ENCODE measurements around the gene KIF26B. TPM values are rescaled to one million over a fixed set of nuclear protein-coding genes. Genes with fewer than 3 reads are reported as not detected.

The KIF26B gene
- total and polyA plus RNA-seq, 3 experiments from 2014 or later = 0.11 to 0.16 TPM; not detected in 1

DNA sequence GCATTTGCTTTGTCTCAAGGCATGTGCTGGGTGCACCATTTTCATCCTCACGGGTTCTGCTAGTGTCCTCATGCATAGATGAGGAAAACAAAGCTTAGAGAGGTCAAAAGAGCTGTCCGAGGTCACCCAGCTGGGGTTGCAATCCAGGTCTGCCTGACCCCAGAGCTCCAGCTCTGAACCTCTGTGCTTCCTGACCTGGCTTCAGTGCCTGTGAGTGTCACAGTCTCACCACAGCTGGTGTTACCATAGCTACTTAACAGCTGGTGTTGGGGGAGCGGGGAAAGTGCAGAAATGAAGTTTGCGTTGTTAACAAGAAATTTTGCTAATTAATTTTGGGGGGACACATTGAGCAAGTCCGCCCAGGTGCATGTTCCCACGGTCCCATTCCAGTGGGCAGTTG, 328.5 kb downstream of the KIF26B start:
- POLR2A ChIA-PET = no interaction called here
- peaks cover 0 to 8% of the 10 kb centered on the region in 2 donors for H3K27me3 Mint-ChIP-seq
- no peak overlapping the region for H3K27ac Mint-ChIP-seq

DNA sequence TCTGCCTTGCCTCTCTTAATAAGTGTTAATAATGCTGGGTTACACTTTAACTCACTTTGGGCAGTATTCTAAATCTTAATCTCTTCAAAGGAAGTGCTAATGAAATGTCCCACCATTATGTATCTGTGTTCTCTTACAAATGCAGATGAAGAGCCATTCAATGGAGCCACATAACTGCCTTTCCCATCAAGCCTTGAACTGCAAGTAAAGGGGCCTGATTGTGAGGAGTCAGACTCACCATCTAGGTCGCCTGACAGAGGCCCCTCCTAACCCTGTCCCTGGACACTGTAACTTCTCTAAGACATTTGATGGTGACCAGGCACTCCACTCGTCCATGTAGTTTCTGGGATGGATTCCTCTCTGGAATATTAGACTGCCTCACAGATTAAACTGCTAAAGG, 329.4 kb downstream of the KIF26B start:
- Histone ChIP-seq H3K9me3 (ENCODE audit: low read length) (no peaks in the 10 kb centered on the region), H3K4me1 (ENCODE audit: insufficient read depth, low read length) (no peaks in the 10 kb centered on the region), H3K36me3 (ENCODE audit: insufficient read depth, low read length) (no peaks in the 10 kb centered on the region), H3K27ac (ENCODE audit: low read depth, low read length) (no peak overlapping the region), H3K27me3 (ENCODE audit: insufficient read depth, low read length, poor library complexity, severe bottlenecking) (no peaks in the 10 kb centered on the region), H3K4me3 (ENCODE audit: low read length) (no peak overlapping the region)
- POLR2A ChIA-PET = no interaction called here
- H3K27me3 Mint-ChIP-seq = peaks cover 0 to 8% of the 10 kb centered on the region in 2 donors
- CTCF ChIA-PET = no interaction called here
- no peak overlapping the region for H3K4me3 Mint-ChIP-seq
- H3K36me3 Mint-ChIP-seq = no peaks in the 10 kb centered on the region
- no peak overlapping the region for H3K27ac Mint-ChIP-seq
- no peak for DNase-seq
- peaks cover 0 to 4% (median 0%) of the 10 kb centered on the region in 5 donors for H3K9me3 Mint-ChIP-seq
- H3K4me1 Mint-ChIP-seq = no peaks in the 10 kb centered on the region

More for the DNA sequence above, 328.5 kb downstream of the KIF26B start:
- DNase-seq = no peak
- Histone ChIP-seq H3K27me3 (ENCODE audit: insufficient read depth, low read length, poor library complexity, severe bottlenecking) (no peaks in the 10 kb centered on the region), H3K9me3 (ENCODE audit: low read length) (no peaks in the 10 kb centered on the region), H3K4me1 (ENCODE audit: insufficient read depth, low read length) (no peaks in the 10 kb centered on the region), H3K27ac (ENCODE audit: low read depth, low read length) (no peak overlapping the region), H3K36me3 (ENCODE audit: insufficient read depth, low read length) (no peaks in the 10 kb centered on the region), H3K4me3 (ENCODE audit: low read length) (no peak overlapping the region)
- CTCF ChIA-PET = no interaction called here
- Mint-ChIP-seq H3K4me3 (no peak overlapping the region), H3K36me3 (no peaks in the 10 kb centered on the region), H3K4me1 (no peaks in the 10 kb centered on the region), H3K9me3 (peaks cover 0 to 4% (median 0%) of the 10 kb centered on the region in 5 donors)

DNA sequence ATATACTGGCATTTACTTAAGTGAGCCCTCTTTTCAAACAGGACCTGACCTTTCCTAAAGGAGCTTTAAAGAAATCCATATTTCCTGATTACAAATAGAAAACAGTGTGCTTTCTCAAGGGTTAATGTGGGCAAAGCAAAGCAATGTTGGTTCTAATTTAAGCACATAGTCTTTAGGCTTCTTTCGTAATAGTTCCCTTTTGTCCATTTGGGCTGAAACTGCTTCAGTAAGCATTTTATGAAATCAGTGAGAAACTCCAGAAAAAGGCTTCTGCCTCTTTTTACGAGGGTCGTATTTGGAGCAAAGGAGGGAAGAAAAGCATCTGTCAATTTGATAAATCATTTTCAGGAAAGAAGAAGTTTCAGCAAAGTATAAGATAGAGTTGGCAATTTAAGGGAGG, 331.2 kb downstream of the KIF26B start:
- Histone ChIP-seq H3K4me1 (ENCODE audit: insufficient read depth, low read length) (no peaks in the 10 kb centered on the region), H3K9me3 (ENCODE audit: low read length) (no peaks in the 10 kb centered on the region), H3K27me3 (ENCODE audit: insufficient read depth, low read length, poor library complexity, severe bottlenecking) (no peaks in the 10 kb centered on the region), H3K27ac (ENCODE audit: low read depth, low read length) (no peak overlapping the region), H3K4me3 (ENCODE audit: low read length) (no peak overlapping the region), H3K36me3 (ENCODE audit: insufficient read depth, low read length) (no peaks in the 10 kb centered on the region)
- H3K4me1 Mint-ChIP-seq = no peaks in the 10 kb centered on the region
- H3K4me3 Mint-ChIP-seq = no peak overlapping the region
- ChIA-PET CTCF (no interaction called here), POLR2A (no interaction called here)
- no peak for DNase-seq
- H3K27ac Mint-ChIP-seq = no peak overlapping the region
- H3K9me3 Mint-ChIP-seq = peaks cover 0 to 5% (median 4%) of the 10 kb centered on the region in 5 donors
- H3K27me3 Mint-ChIP-seq = peaks cover 6% of the 10 kb centered on the region in 2 donors
- H3K36me3 Mint-ChIP-seq = no peaks in the 10 kb centered on the region

DNA sequence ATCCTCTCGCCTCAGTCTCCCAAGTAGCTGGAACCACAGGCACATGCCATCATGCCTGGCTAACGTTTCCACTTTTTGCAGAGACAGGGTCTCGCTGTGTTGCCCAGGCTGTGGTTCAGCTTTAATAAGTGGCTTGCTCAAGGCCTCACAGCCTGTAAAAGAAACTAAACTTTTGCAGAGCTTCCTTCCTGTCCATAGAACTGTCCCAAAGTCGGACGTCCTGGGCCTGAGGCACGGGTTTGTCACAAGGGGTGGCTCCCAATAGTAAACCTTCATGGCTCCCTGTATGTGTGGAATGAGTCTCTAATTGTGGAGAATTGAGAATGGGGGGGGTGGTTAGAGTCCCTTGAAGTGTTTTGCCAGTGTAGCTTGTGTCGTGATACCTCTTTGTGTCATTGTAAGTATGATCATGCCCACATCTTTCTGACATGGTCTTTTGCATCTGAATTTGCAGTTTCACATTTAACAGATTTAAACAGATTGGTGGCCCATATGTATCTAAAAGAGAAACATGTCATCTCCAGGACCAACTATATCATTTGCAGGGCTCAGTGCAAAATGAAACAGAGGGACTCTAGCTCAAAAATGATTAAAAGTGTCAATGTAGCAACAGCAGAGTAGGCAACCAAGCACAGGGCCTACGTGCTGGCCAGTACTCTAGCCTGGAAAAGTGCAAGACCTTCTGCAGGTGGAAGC, 332.1 kb downstream of the KIF26B start:
- Histone ChIP-seq H3K27me3 (ENCODE audit: insufficient read depth, low read length, poor library complexity, severe bottlenecking) (no peaks in the 10 kb centered on the region), H3K4me1 (ENCODE audit: insufficient read depth, low read length) (no peaks in the 10 kb centered on the region), H3K36me3 (ENCODE audit: insufficient read depth, low read length) (no peaks in the 10 kb centered on the region), H3K27ac (ENCODE audit: low read depth, low read length) (no peak overlapping the region), H3K9me3 (ENCODE audit: low read length) (no peaks in the 10 kb centered on the region), H3K4me3 (ENCODE audit: low read length) (no peak overlapping the region)
- Mint-ChIP-seq H3K36me3 (no peaks in the 10 kb centered on the region), H3K27me3 (peaks cover 6 to 7% of the 10 kb centered on the region in 2 donors), H3K27ac (no peak overlapping the region), H3K4me1 (no peaks in the 10 kb centered on the region), H3K4me3 (no peak overlapping the region), H3K9me3 (peaks cover 0 to 7% (median 2%) of the 10 kb centered on the region in 5 donors)
- POLR2A ChIA-PET = no interaction called here
- CTCF ChIA-PET = no interaction called here
- no peak for DNase-seq

DNA sequence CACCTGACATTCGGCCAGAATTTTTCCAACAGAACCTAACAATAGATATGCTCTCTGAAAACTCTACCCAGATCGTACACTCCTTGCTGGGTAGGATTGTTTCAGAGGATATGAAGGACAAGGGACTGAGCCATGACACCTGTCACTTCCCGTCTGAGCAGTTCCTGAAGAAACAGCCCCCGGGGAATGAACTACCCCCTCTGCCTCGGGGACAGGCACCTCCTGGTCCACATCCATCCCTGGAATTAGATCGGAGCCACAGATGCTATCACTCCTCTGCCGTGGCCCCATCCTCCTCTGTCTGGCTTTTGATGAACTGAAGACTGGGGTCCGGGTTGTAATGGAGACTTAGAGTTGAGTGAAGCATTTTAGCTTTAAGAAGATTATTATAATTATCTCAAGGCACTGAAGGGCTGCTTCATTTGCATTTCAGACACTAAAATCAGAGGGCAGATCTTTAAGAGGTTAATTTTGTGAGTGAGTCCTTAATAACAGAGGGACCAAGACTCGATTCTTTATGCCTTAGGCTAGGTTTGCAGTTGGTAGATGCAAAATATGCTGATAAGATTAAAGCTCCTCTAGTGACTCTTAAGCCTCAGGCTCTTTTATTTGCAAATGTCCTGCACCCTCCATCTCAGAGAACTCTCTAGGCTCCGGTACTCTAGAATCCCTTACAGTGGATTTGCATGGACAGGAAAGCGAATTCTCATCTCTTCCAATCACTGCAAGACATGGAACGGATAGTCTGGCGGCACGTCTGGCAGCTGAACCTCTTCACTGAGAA, 333.8 kb downstream of the KIF26B start:
- no peaks in the 10 kb centered on the region for H3K36me3 Mint-ChIP-seq
- Histone ChIP-seq H3K36me3 (ENCODE audit: insufficient read depth, low read length) (no peaks in the 10 kb centered on the region), H3K27ac (ENCODE audit: low read depth, low read length) (no peak overlapping the region), H3K4me3 (ENCODE audit: low read length) (no peak overlapping the region), H3K27me3 (ENCODE audit: insufficient read depth, low read length, poor library complexity, severe bottlenecking) (no peaks in the 10 kb centered on the region), H3K9me3 (ENCODE audit: low read length) (no peaks in the 10 kb centered on the region), H3K4me1 (ENCODE audit: insufficient read depth, low read length) (no peaks in the 10 kb centered on the region)
- no peak for DNase-seq
- no peak overlapping the region for H3K4me3 Mint-ChIP-seq
- H3K4me1 Mint-ChIP-seq = no peaks in the 10 kb centered on the region
- H3K9me3 Mint-ChIP-seq = peaks cover 0 to 7% (median 4%) of the 10 kb centered on the region in 5 donors
- H3K27me3 Mint-ChIP-seq = peaks cover 5 to 10% of the 10 kb centered on the region in 2 donors
- H3K27ac Mint-ChIP-seq = no peak overlapping the region
- CTCF ChIA-PET = no interaction called here
- POLR2A ChIA-PET = no interaction called here

DNA sequence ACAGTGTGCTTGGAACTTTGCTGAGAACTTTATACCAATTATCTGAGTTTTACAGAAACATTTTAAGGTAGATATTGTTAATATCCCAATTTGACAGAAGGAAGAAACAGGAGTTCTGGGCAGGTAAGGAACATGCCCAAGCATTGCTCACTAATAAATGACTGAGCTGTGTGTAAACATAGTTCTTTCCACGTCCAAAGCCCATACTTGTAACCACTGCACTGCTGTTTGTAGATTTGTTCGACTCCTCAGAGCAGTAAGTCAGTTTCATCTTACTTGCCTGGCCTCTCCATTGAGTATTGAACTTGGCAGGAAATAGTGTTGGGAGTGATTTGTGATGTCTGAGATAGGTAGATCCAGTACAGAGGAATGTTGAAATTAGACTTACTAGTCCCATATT, 335.1 kb downstream of the KIF26B start:
- Histone ChIP-seq H3K36me3 (ENCODE audit: insufficient read depth, low read length) (no peaks in the 10 kb centered on the region), H3K9me3 (ENCODE audit: low read length) (no peaks in the 10 kb centered on the region), H3K27me3 (ENCODE audit: insufficient read depth, low read length, poor library complexity, severe bottlenecking) (no peaks in the 10 kb centered on the region), H3K4me1 (ENCODE audit: insufficient read depth, low read length) (no peaks in the 10 kb centered on the region), H3K27ac (ENCODE audit: low read depth, low read length) (no peak overlapping the region), H3K4me3 (ENCODE audit: low read length) (no peak overlapping the region)
- Mint-ChIP-seq H3K27ac (no peak overlapping the region), H3K27me3 (peaks cover 0 to 10% of the 10 kb centered on the region in 2 donors), H3K36me3 (no peaks in the 10 kb centered on the region), H3K4me3 (no peak overlapping the region), H3K4me1 (no peaks in the 10 kb centered on the region), H3K9me3 (peaks cover 0 to 11% (median 4%) of the 10 kb centered on the region in 5 donors)
- POLR2A ChIA-PET = no interaction called here
- DNase-seq = no peak
- CTCF ChIA-PET = no interaction called here

DNA sequence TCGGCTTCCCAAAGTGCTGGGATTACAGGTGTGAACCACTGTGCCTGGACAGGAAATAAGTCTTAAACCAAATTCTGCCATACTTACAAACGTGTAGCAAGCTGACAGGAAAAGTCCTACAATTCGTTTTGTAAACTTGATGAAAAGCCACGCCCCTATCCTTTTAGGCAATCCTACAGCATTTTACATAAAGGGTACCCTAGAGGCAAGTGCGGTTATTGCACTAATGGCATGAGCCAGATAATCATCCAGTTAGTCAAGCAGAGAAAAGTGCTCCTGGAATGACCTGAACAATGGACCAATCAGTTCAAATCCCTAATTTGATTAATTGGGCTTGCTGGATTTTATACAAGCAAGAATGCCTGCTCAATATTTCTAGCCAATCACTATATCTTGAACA, 338.2 kb downstream of the KIF26B start:
- Histone ChIP-seq H3K27me3 (ENCODE audit: insufficient read depth, low read length, poor library complexity, severe bottlenecking) (no peaks in the 10 kb centered on the region), H3K27ac (ENCODE audit: low read depth, low read length) (no peak overlapping the region), H3K36me3 (ENCODE audit: insufficient read depth, low read length) (no peaks in the 10 kb centered on the region), H3K4me1 (ENCODE audit: insufficient read depth, low read length) (no peaks in the 10 kb centered on the region), H3K9me3 (ENCODE audit: low read length) (no peaks in the 10 kb centered on the region), H3K4me3 (ENCODE audit: low read length) (no peak overlapping the region)
- peaks cover 0 to 13% of the 10 kb centered on the region in 2 donors for H3K27me3 Mint-ChIP-seq
- ChIA-PET POLR2A (no interaction called here), CTCF (no interaction called here)
- no peaks in the 10 kb centered on the region for H3K36me3 Mint-ChIP-seq
- no peak overlapping the region for H3K27ac Mint-ChIP-seq
- H3K4me1 Mint-ChIP-seq = no peaks in the 10 kb centered on the region
- peaks cover 0 to 11% (median 4%) of the 10 kb centered on the region in 5 donors for H3K9me3 Mint-ChIP-seq
- H3K4me3 Mint-ChIP-seq = no peak overlapping the region
- no peak for DNase-seq

DNA sequence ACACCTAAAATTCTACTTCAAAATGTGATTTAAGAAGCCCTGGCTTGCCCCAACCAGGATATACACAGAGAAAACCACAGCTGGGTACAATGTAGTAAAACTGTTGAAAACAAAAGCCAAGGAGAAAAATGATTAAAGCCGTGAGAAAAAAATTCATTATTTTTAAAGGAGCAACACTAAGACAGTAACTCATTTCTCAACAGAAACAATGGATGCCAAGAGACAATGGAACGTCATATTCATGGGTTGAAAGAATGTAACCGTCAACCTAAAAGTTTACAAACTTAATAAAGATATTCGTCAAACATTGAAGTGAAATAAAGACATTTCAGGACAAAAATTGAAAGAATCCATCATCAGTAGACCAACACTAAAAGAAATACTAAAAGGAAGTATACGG, 340.9 kb downstream of the KIF26B start:
- peaks cover 0 to 8% (median 4%) of the 10 kb centered on the region in 5 donors for H3K9me3 Mint-ChIP-seq
- no peak overlapping the region for H3K27ac Mint-ChIP-seq
- CTCF ChIA-PET = no interaction called here
- no peaks in the 10 kb centered on the region for H3K4me1 Mint-ChIP-seq
- no peaks in the 10 kb centered on the region for H3K9me3 ChIP-seq (ENCODE audit: low read length)
- no peak overlapping the region for H3K4me3 Mint-ChIP-seq
- H3K27ac ChIP-seq (ENCODE audit: low read depth, low read length) = no peak overlapping the region
- H3K4me1 ChIP-seq (ENCODE audit: insufficient read depth, low read length) = no peaks in the 10 kb centered on the region
- no peak for DNase-seq
- POLR2A ChIA-PET = no interaction called here
- H3K27me3 Mint-ChIP-seq = peaks cover 0 to 9% of the 10 kb centered on the region in 2 donors
- H3K4me3 ChIP-seq (ENCODE audit: low read length) = no peak overlapping the region
- H3K36me3 Mint-ChIP-seq = no peaks in the 10 kb centered on the region
- no peaks in the 10 kb centered on the region for H3K36me3 ChIP-seq (ENCODE audit: insufficient read depth, low read length)
- H3K27me3 ChIP-seq (ENCODE audit: insufficient read depth, low read length, poor library complexity, severe bottlenecking) = no peaks in the 10 kb centered on the region
